HG02610 (cell line): Measurements from ENCODE around the gene SYNJ2.
A peak's percentile ranks its signal among the peaks of the same experiment; 100 is the strongest.

ENCODE experiments used
- ATAC-seq: cut with Tn5 transposase; IDR thresholded peaks from one replicate; pipeline ENCODE4 v1.9.1; 2021; ENCODE audit warnings: mild to moderate bottlenecking, moderate library complexity; ENCODE audit not compliant: unreplicated experiment

Gene SYNJ2

GRCh38 chr6:158071121-158072082, 89.7 kb downstream of the SYNJ2 start:
- ATAC-seq: no peak

GRCh38 chr6:158072083-158072721, 90.5 kb downstream of the SYNJ2 start:
- peak; percentile 55 for ATAC-seq

- no peak for ATAC-seq
Observed at GRCh38 chr6:158073776-158074175, 92.1 kb downstream of the SYNJ2 start.

- ATAC-seq: no peak
Observed at GRCh38 chr6:158076548-158076947, 94.9 kb downstream of the SYNJ2 start.

GRCh38 chr6:158077676-158078075, 96.0 kb downstream of the SYNJ2 start:
- ATAC-seq: no peak

GRCh38 chr6:158078320-158078719, 96.7 kb downstream of the SYNJ2 start:
- ATAC-seq: no peak

GRCh38 chr6:158080849-158081656, 99.4 kb downstream of the SYNJ2 start:
- ATAC-seq: no peak

- no peak for ATAC-seq
Observed at GRCh38 chr6:158081657-158081935, 99.9 kb downstream of the SYNJ2 start.

- ATAC-seq: no peak
Observed at GRCh38 chr6:158083455-158084325, 102.0 kb downstream of the SYNJ2 start.

- no peak for ATAC-seq
Observed at GRCh38 chr6:158085261-158086053, 103.8 kb downstream of the SYNJ2 start.

GRCh38 chr6:158086054-158086503, 104.4 kb downstream of the SYNJ2 start:
- ATAC-seq: peak; percentile 80

GRCh38 chr6:158086504-158087223, 105.0 kb downstream of the SYNJ2 start:
- ATAC-seq: no peak

GRCh38 chr6:158087224-158087867, 105.7 kb downstream of the SYNJ2 start:
- ATAC-seq: no peak

GRCh38 chr6:158092806-158093205, 111.1 kb downstream of the SYNJ2 start:
- ATAC-seq: no peak

- no peak for ATAC-seq
Observed at GRCh38 chr6:158095031-158095430, 113.4 kb downstream of the SYNJ2 start.

GRCh38 chr6:158095671-158096070, 114.0 kb downstream of the SYNJ2 start:
- no peak for ATAC-seq

- ATAC-seq: no peak
Observed at GRCh38 chr6:158103228-158103627, 121.6 kb downstream of the SYNJ2 start.

- ATAC-seq: no peak
Observed at GRCh38 chr6:158104696-158105095, 123.0 kb downstream of the SYNJ2 start.
